ENCODE data around the gene SLC5A8. TPM values are rescaled to one million over a fixed set of nuclear protein-coding genes. Genes with fewer than 3 reads are reported as not detected.
"Not testable (repeated sequence)": the region's sequence is repeated elsewhere in the genome, so short reads cannot be mapped to it uniquely, and the experiment has no call there.

The SLC5A8 gene
- total RNA-seq, 1 donor, result not detected

GRCh38 chr12:101174541-101174940 is 35.5 kb downstream of the SLC5A8 start:
- no peak for TF ChIP-seq CTCF (IDR thresholded peaks at IDR 0.05; ENCODE audit: insufficient read depth, low read depth, low read length)
- H3K4me3 ChIP-seq (ENCODE audit: low read depth, low read length), result no peak overlapping the region
- DNase-seq (ENCODE audit: low read depth), result no peak

GRCh38 chr12:101173197-101173749 is 36.8 kb downstream of the SLC5A8 start:
- TF ChIP-seq CTCF (IDR thresholded peaks at IDR 0.05; ENCODE audit: insufficient read depth, low read depth, low read length), result no peak
- H3K4me3 ChIP-seq (ENCODE audit: low read depth, low read length), result no peak overlapping the region
- DNase-seq (ENCODE audit: low read depth), result no peak

- no peak for TF ChIP-seq CTCF (IDR thresholded peaks at IDR 0.05; ENCODE audit: insufficient read depth, low read depth, low read length)
- DNase-seq (ENCODE audit: low read depth), result no peak
Measured at GRCh38 chr12:101172316-101172715, 37.7 kb downstream of the SLC5A8 start.

GRCh38 chr12:101168001-101168400 is 42.0 kb downstream of the SLC5A8 start:
- H3K4me3 ChIP-seq (ENCODE audit: low read depth, low read length), result no peak overlapping the region
- TF ChIP-seq CTCF (IDR thresholded peaks at IDR 0.05; ENCODE audit: insufficient read depth, low read depth, low read length), result no peak
- DNase-seq (ENCODE audit: low read depth), result no peak

More at GRCh38 chr12:101172316-101172715, 37.7 kb downstream of the SLC5A8 start:
- no peak overlapping the region for H3K4me3 ChIP-seq (ENCODE audit: low read depth, low read length)

GRCh38 chr12:101166866-101167265 is 43.2 kb downstream of the SLC5A8 start:
- TF ChIP-seq CTCF (IDR thresholded peaks at IDR 0.05; ENCODE audit: insufficient read depth, low read depth, low read length), result no peak

GRCh38 chr12:101165319-101165718 is 44.7 kb downstream of the SLC5A8 start:
- TF ChIP-seq CTCF (IDR thresholded peaks at IDR 0.05; ENCODE audit: insufficient read depth, low read depth, low read length), result no peak
- DNase-seq (ENCODE audit: low read depth), result no peak
- H3K4me3 ChIP-seq (ENCODE audit: low read depth, low read length), result no peak overlapping the region

More at GRCh38 chr12:101166866-101167265, 43.2 kb downstream of the SLC5A8 start:
- DNase-seq (ENCODE audit: low read depth), result no peak
- no peak overlapping the region for H3K4me3 ChIP-seq (ENCODE audit: low read depth, low read length)

GRCh38 chr12:101145777-101146431 is 64.1 kb downstream of the SLC5A8 start:
- H3K4me3 ChIP-seq (ENCODE audit: low read depth, low read length); DNase-seq (ENCODE audit: low read depth): not testable (repeated sequence)

Data from fibroblast of villous mesenchyme (primary cell).